NCI-H1092 treated with DMSO at 0.1 percent for 48 hours (cell line): Measurements from ENCODE around the gene ARHGAP27.
"Not testable (repeated sequence)": the region's sequence is repeated elsewhere in the genome, so short reads cannot be mapped to it uniquely, and the experiment has no call there.

Experiments
- DNase-seq: peaks from one replicate; lab custom pipeline; 2025; lab: John Stamatoyannopoulos, UW

ARHGAP27 gene, protein sequence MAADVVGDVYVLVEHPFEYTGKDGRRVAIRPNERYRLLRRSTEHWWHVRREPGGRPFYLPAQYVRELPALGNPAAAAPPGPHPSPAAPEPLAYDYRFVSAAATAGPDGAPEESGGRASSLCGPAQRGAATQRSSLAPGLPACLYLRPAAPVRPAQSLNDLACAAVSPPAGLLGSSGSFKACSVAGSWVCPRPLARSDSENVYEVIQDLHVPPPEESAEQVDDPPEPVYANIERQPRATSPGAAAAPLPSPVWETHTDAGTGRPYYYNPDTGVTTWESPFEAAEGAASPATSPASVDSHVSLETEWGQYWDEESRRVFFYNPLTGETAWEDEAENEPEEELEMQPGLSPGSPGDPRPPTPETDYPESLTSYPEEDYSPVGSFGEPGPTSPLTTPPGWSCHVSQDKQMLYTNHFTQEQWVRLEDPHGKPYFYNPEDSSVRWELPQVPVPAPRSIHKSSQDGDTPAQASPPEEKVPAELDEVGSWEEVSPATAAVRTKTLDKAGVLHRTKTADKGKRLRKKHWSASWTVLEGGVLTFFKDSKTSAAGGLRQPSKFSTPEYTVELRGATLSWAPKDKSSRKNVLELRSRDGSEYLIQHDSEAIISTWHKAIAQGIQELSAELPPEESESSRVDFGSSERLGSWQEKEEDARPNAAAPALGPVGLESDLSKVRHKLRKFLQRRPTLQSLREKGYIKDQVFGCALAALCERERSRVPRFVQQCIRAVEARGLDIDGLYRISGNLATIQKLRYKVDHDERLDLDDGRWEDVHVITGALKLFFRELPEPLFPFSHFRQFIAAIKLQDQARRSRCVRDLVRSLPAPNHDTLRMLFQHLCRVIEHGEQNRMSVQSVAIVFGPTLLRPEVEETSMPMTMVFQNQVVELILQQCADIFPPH

DNA sequence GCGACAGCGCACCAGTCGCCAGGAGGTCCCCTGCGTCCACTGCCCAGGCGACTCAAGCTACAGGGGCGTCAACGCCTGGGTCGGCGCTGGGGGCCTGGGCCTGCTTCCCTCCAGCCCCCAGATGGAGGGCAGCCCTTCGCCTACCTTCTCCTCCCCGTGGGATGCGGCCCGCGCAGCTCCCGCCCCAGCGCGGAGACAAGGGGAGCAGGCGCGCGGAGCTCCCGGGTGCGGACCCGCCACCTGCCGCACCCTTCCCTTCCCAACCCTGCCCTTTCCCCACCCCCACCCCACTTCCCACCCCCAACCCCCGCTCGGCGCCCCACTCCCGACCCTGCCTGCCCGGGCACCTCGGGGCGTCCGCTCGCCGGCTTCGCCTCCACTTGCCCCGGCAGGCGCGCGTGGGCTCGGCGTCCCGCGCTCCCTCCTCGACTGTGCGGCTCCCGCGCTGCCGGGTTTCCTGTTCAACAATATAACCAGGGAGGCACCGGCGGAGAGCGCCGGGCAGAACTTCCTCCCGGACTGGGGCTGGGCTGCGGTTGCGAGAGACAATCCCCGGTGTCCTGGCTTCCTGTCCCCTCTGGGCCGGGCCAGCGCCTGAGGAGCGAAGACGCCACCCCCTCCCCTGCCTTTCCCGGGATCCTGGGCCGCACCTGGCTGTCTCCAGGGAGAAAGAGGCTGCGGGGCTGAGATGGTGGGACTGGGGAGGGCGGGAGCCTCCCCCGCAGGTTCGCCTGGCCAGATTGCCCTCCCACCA, at the start of gene ARHGAP27:
TSS of gene ARHGAP27 (minus strand) at position 466 of the 754 bp plus-strand sequence. CDS start 2,591 bp downstream, outside the sequence.
- no peak for DNase-seq

DNA sequence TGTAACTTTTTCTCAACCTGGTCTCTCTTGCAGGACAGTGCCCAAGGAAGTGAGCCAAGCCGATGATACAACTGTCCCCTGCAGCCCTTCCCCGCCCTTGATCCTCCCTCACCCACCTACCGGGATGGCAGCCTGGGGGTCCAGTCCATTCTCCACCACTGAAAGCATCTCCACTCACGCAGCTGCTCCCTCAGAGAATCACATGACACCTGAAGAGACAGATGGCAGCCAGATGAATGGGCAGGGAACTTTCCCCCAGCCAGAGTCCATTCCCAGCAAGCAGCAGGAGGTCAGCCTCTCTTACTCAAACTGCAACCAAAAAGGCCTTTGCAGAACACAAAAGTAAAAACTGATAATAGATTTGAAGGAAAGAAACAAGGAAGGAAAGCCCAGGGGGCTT, 49.6 kb upstream of the ARHGAP27 start:
- DNase-seq: not testable (repeated sequence)

DNA sequence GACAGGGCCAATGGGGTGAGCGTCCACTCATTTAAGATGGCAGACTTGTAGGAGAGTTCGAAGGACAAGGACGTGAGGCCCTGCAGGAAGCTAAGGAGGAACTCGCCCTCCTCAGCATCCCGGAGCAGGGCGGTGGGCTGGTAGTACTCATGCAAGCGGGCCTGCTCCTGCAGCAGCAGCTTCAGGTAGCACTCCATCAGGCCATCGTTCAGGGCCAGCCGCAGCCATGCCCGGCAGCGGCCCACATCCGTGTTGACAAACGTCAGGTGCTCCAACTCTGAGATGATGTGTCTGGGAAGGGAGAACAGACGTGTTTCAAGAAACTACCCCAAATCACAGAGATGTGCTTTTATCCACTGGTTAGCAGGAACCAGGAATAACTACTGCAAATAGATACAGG, 42.8 kb upstream of the ARHGAP27 start:
- not testable (repeated sequence) for DNase-seq

DNA sequence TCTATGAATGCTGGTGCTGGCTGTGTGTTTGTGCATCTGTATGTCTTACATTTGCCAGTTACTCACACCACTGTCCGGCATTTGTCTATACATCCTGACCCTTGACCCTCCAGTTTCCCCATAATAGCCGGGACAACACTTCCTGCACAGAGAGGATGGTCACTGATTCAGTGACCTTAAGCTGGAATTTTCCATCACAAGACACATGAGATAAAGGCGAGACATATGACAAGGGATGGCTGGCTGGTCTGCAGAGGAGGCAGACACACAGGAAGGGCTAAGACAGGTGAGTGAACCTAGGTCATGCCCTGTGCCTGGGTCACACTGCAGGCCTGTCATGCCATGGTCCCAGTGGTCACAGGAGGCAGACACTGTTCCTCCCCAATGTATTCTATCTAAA, 39.6 kb upstream of the ARHGAP27 start:
- not testable (repeated sequence) for DNase-seq

DNA sequence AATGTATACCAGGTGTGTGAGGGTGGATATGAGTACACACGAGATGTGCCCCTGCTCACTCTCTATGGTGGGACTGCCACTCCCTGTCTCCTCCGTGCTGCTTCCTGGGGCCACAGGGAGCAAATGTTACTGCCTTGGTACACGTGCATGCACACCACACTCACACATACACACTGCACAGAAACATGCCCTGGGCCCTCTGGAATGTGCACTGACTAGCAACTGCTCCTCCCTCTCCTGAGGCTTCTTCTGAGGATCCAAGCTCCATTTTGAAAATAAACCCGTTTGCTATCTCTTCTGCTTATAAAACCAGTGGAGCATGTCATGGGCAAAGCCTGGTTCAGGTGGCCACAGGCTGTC, 36.5 kb upstream of the ARHGAP27 start:
- not testable (repeated sequence) for DNase-seq

DNA sequence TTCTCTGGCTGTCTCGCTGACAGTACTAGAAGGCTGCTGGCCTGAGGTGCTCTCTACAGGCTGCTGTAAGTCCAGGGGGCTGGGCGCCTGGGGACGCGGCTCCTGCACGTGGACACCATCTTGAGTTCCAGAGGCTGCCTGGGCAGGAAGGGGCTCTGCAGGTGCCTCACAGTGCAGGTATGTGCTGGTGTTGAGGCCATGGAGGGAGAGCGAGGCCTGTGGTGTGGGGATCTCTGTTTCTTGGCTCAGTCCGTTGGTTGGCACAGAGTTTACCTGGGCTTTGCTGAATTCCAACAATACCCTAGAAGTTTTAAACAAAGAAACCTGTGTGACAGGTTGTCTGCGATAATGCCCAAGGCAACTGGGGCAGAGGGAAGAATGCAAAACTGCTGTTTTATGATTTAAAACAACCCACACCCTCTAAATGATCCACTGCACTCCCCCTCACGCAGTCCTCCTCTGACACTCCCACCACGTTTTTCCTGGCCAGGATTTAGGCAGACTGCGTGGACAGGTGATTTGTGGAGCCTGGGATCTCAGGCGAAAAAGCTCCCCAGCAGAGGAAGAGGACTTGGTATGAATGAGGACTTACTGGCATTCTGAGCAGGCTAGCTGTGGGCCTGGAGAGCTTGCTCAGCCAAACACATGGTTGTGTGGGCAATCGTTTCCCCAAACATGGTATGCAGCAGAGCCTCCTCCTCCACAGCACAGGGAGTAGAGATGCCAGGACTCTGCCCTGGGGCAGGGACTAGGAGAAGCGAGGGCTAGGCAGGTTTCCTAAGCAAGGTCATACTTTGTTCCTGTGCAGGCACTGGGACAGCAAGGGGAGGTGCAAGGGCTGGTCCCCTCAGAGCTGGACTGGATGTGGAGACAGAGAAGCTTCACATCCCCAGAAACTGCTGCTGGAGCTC, 35.9 kb upstream of the ARHGAP27 start:
- DNase-seq: not testable (repeated sequence)

DNA sequence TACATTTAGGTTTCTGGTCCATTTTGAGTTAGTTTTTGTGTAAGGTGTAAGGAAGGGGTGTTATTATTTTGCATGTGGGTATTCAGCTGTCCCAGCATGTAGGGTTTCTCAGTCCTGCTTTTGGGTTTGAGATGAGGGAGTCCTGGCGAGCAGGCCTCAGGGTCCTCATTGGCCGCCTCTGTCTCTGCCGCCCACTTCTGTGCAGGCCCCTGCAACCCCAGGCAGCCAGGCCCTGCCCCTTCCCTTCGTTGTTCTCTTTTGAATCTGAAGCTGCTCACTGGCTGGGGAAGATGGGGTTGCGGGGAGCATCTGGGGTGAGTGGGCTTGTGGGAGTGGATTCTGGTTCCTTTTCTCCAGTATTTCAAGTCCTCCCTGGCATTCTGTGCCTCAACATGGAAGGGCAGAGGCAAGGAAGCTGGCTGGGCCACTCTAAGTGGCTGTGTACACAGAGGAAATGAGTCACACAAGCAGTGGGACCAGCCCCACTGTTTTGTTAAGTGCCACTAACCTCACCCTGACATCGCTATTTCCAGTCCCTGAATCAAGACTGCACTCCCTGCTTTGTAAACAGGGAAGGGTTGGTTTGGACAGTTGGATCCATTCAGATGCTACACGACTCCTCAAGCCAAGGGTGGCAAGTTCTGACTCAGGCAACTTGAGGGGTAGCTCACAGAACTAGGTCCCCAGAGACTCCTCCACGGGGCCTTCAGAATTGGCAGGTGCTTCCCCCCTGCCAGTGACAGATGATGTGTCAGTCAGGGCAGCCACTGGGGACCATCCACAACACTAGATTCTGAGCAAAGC, 29.1 kb upstream of the ARHGAP27 start:
- DNase-seq: not testable (repeated sequence)

DNA sequence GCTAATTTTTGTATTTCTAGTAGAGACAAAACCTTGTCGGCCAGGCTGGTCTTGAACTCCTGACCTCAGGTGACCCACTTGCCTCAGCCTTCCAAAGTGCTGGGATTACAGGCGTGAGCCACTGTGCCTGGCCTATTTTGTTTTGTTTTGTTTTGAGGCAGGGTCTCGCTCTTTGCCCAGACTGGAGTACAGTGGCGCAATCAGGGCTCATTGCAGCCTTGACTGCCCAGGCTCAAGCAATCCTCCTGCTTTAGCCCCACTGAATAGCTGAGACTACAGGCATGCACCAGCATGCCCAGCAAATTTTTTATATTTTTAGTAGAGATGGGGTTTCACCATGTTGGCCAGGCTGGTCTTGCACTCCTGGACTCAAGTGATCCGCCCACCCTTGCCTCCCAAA, 27.8 kb upstream of the ARHGAP27 start:
- DNase-seq: not testable (repeated sequence)

DNA sequence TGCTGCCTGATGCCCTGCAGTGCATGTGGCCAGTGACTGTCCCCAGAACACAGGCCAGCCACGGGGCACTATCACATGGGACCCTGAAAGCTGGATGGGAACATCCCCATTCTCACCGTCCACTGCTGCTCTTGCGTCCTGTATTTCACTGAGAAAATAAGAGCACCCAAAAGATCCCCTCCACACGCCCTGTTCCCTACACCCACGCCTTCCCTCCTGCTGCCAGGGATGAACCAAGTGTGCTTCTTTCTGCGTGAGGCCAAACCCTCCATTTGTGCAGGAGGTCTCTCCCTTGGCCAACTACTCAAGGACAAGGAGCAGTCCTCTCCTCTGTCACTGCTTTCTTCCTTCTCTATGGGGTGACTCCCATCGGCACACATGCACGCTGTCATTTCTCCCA, 21.7 kb upstream of the ARHGAP27 start:
- not testable (repeated sequence) for DNase-seq

DNA sequence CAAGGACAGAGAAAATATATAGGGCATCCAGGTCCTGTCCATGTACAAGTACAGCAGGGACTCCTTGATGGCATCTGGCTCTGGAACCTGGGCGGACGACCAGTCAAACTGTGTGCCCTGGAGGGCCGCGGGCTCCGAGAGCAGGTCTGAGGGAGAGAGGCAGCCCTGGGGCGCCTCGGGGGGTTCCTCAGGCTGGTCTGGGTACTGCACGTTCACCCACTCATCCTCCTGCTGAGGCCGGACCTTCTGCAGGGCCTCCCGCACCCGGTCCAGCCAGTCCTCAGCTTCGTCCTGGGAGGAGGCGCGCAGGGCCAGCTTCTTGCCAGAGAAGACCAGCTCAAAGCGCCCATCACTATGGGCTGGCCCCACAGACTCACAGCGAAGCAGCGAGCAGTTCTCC, 21.1 kb upstream of the ARHGAP27 start:
- not testable (repeated sequence) for DNase-seq

DNA sequence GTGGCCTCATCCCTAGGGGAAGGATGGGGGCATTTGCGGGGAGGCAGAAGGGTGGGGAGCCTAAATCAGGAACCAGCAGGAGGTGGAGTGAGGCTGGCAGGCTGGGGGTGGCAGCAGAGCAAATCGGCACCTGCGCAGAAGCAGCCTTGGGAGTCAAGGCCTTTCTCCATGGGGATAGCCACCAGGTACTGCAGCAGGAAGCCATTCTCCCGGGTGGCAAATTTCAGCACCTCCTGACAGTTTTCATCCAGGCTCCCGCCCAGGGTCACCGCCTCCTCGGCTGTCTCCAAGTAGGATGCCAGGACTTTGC, 20.5 kb upstream of the ARHGAP27 start:
- DNase-seq: not testable (repeated sequence)

DNA sequence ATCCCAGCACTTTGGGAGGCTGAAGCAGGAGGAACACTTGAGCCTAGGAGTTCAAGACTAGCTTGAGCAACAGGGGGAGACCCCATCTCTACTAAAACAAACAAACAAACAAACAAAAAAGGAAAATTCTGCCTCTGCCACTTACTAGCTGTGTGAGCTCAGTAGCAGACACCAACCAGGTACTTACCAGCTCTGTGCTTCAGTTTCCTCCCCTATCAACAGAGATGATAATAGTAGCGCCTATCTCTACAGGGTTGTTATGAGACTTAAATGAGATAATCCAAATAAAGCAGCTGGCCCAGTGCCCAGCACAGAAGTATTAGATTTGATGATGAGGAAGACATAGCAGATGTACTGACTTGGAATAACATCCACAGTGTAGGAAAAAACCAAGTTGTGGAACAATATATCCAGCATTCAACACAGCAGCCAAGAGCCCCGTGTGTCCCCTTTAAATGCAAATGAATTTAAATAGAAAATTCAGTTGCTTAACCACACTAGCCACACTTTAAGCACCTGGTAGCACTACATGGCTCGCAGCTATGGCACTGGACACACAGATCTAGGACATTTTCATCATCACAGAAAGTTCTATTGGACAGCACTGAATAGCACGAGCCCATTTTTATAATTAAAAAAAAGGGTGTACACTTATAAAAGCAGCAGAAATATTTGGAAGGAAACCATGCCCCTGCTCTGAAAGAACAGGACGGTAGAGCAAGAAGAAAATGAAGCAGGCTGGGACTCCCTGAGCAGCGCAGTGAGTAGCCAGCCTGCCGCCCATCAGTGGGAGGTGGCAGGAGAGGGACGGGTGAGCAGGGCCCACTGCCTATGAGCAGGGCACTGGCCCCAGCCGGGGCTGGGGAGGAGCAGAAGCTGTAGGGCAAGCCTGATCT, 19.9 kb upstream of the ARHGAP27 start:
- not testable (repeated sequence) for DNase-seq

DNA sequence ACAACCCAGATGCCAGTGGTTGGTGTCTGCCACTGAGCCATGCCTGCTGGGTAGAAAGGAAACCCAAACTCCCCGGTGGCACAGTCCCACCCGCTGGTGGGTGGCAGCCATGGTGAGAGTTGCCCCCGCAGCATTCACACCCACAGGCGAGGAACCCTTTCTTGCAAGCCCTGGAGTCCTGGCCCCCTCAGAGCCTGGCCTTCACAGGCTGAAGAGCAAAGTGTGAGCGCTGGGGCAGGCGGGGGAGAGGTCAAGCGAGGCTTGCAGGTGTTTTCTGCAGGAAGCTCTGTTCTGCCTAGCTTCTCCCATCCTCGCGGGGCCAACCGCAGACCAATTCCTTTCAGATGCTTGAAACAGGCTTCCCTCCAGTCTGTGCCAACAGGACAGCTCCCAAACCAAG, 19.0 kb upstream of the ARHGAP27 start:
- not testable (repeated sequence) for DNase-seq

DNA sequence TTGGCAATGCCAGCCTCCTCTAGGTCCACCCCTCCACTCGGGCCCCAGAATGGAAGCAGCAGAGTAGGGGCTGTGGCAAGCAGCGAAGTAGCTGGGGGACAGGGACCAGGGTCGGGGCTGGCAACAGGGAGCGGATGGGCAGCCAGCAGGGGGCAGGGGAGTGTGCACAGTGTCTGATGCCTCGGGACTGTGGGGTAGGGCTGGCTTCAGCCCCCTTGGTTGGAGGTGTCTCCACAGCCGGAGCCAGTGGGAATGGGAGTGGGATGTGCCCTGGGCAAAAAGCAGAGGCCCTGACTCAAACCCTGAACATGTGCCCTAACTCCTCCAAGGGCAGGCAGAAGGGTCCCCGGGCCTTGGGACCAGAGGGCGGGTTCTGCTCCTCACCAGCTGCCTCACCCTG, 18.5 kb upstream of the ARHGAP27 start:
- DNase-seq: no peak

DNA sequence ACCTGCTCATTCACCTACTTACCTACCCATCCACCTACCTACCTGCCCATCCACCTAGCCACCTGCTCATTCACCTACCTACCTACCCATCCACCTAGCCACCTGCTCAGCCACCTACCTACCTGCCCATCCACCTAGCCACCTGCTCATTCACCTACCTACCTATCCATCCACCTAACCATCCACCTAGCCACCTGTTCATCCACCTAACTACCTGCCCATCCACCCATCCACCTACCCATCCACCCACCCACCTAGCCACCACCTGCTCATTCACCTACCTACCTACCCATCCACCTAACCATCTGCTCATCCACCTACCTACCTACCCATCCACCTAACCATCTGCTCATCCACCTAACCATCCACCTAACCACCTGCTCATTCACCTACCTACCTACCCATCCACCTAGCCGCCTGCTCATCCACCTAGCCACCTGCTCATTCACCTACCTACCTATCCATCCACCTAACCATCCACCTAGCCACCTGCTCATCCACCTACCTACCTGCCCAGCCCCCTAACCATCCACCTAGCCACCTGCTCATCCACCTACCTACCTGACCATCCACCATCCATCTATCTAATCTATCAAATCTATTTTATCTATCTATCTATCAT, 17.1 kb upstream of the ARHGAP27 start:
- DNase-seq: not testable (repeated sequence)

DNA sequence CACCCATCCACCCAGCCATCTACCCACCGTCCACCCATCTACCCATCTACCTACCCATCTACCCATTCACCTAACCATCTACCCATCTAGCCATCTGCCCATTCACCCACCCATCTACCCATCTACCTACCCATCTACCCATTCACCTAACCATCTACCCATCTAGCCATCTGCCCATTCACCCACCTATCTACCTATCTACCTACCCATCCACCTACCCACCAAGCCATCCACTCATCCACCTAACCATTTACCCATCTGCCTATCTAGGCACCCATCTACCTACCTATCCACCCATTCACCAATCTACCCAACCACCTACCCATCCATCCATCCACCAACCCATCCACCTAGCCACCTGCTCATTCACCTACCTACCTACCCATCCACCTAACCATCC, 16.6 kb upstream of the ARHGAP27 start:
- not testable (repeated sequence) for DNase-seq

DNA sequence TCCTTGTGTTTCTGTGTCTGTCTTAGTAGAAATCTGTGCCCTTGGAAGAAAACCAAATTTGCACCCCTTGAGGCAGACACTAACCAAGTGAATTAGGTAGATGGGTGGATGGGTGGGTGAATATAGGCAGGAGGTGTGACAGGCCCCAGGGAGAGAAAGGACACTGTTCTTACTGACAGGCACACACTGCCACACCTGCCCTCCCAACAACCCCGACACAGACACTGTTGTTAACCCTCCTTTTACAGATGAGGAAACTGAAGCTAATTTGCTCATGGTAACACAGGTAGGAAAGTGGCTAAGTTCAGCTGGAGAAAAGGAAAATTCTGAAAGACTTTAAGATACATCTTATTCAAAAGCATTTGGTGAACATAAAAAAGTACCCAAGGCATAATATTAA, 15.8 kb upstream of the ARHGAP27 start:
- not testable (repeated sequence) for DNase-seq

DNA sequence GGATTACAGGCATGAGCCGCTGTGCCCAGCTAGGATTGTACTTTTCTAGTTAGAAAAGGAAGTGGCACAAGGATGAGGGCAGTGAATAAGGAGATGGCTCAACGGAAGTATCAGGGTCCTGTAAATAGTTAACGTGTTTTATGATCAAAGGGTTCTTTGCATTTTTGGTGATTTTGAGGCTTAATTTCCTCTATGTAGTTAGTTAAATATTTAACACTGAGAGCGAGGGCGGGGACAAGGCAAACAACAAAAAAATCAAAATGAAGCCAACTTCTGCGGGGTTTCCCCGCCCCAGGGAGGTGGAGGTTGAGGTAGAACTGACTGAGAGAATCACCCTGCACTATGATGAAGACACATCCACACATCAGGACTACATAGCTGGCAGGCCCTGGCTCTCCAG, 15.4 kb upstream of the ARHGAP27 start:
- not testable (repeated sequence) for DNase-seq

DNA sequence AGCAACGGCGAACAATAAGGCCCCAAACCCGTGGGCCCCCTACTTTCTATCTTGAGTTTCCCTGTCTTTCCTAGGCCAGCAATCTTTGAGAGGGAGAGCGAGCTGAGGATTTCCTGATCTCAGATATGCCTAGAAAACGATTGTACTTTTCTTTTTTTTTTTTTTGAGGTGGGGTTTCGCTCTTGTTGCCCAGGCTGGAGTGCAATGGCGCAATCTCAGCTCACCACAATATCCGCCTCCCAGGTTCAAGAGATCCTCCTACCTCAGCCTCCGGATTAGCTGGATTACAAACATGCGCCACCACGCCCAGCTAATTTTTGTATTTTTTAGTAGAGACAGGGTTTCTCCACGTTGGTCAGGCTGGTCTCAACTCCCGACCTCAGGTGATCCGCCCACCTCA, 15.0 kb upstream of the ARHGAP27 start:
- not testable (repeated sequence) for DNase-seq
